Esophagus squamous epithelium (tissue), 4 donors: ENCODE results near the gene AFF3.

ENCODE experiments used
- POLR2A ChIP-seq, 4 donors: fragments of 450-650 bp; IDR thresholded peaks; one replicate each; pipeline ENCODE4 v1.6.1; 2017; ENCODE audit warnings: antibody characterized with exemption in 4 of 4, mild to moderate bottlenecking in 4 of 4, moderate library complexity in 3 of 4
- TF ChIP-seq, protein P1 (sequence below), 6 experiments: fragments of 450-650 bp in 4 of 6; fragments of 200-600 bp in 2 of 6; sonication (generic) in 2 of 6; IDR thresholded peaks; one replicate each; pipeline ENCODE4 v1.5.1; 2016 to 2019; ENCODE audit warnings: antibody characterized with exemption in 6 of 6, mild to moderate bottlenecking in 4 of 6, moderate library complexity in 4 of 6

DNA sequence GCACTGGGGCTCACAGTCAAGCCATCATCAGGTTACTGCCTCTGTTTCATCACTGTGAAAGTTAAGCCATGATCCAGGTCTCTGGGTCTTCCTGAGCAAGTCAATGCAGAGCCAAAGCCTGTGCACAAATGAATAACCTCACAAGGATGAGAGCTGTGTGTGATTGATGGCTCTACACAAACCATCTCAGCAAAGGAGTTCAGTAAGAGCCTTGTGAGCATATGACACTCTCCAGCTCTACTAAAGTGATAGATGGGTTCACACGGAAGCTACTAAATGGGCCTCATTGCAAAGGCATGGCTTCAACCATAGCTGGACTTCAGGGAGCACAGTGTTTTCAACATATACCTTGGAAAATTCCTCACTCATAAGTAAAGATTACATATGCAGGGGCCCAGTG is 101.5 kb downstream of the AFF3 start:
- TF ChIP-seq, protein P1, sequence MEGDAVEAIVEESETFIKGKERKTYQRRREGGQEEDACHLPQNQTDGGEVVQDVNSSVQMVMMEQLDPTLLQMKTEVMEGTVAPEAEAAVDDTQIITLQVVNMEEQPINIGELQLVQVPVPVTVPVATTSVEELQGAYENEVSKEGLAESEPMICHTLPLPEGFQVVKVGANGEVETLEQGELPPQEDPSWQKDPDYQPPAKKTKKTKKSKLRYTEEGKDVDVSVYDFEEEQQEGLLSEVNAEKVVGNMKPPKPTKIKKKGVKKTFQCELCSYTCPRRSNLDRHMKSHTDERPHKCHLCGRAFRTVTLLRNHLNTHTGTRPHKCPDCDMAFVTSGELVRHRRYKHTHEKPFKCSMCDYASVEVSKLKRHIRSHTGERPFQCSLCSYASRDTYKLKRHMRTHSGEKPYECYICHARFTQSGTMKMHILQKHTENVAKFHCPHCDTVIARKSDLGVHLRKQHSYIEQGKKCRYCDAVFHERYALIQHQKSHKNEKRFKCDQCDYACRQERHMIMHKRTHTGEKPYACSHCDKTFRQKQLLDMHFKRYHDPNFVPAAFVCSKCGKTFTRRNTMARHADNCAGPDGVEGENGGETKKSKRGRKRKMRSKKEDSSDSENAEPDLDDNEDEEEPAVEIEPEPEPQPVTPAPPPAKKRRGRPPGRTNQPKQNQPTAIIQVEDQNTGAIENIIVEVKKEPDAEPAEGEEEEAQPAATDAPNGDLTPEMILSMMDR (IDR thresholded peaks at IDR 0.05), result no peak
- TF ChIP-seq POLR2A (IDR thresholded peaks at IDR 0.05), result no peak
